Choroid plexus epithelial cell (primary cell): Measurements from ENCODE around the gene CREBZF.
A peak's percentile ranks its signal among the peaks of the same experiment; 100 is the strongest.

Experiments
- DNase-seq: peaks from one replicate; pipeline ENCODE4 v3.0.0-alpha.2; 2010; ENCODE audit warnings: low read depth
- H3K4me3 ChIP-seq: 2 replicates; pipeline ENCODE4 v1.5.1; 2011; ENCODE audit warnings: low read depth, mild to moderate bottlenecking, control low read depth, low read length, moderate library complexity
- TF ChIP-seq, protein P1 (sequence below): conservative IDR thresholded peaks from 2 replicates; pipeline ENCODE4 v1.5.1; 2011; ENCODE audit warnings: low read depth, mild to moderate bottlenecking, control low read depth, inconsistent platforms, low read length, moderate library complexity

CREBZF gene

DNA sequence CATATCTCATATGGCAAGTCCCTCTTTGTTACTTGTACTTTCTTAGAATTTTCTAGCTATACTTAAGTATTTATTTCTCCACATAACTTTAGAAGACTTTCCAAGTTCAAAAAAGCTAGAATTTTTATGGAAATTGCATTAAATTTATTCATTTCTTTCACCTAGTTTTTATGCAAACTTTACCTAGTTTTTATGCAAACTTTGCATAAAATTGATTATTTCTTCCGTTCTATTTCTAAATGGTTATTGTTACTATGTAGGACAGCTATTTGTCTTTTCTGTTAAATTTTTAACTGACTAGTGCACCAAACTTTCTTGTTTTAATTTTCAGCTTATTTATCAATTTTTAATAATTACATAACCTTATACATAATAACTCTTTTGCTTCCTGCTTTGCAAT lies 3.2 kb upstream of the CREBZF start:
- TF ChIP-seq, protein P1, sequence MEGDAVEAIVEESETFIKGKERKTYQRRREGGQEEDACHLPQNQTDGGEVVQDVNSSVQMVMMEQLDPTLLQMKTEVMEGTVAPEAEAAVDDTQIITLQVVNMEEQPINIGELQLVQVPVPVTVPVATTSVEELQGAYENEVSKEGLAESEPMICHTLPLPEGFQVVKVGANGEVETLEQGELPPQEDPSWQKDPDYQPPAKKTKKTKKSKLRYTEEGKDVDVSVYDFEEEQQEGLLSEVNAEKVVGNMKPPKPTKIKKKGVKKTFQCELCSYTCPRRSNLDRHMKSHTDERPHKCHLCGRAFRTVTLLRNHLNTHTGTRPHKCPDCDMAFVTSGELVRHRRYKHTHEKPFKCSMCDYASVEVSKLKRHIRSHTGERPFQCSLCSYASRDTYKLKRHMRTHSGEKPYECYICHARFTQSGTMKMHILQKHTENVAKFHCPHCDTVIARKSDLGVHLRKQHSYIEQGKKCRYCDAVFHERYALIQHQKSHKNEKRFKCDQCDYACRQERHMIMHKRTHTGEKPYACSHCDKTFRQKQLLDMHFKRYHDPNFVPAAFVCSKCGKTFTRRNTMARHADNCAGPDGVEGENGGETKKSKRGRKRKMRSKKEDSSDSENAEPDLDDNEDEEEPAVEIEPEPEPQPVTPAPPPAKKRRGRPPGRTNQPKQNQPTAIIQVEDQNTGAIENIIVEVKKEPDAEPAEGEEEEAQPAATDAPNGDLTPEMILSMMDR, result no peak
- H3K4me3 ChIP-seq, result no peak overlapping the region
- no peak for DNase-seq

DNA sequence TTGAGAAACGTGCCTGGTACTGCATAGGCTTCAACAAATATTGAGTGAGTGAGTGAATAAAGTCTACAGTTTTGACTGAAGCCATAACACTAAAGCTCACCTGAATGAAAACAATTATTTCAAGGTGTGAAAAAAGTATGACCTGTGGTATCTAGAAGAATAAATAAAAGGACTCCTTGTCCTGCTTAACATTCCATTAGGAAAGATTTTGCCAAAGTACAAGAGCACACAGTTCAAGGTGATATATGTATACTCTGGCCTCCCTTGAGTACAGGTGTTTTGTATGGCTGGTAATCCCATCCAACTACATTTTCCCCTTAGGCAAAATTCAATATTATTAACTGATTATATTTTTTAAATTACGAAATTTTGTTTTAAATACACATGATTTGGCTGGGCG lies 1.8 kb upstream of the CREBZF start:
- no peak overlapping the region for H3K4me3 ChIP-seq
- DNase-seq, result no peak
- TF ChIP-seq, protein P1, result no peak

DNA sequence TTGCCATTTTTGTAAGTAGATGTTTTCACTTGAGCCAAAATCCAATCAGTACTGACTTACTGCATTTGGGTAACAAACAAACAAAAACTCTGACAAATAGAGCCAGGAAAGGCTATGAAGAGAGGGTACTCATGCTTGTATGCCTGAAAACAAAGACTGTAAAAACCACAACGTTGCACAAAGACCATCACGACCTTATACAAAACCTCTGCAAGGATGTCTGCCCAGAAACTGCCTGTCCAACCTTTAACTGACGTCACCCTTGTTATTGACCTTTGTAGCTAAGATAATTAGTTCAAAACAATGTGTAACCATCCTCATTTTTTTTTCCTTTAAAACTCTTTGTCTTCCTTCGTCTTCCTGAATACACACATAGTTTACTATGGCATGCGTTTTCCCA lies 804 bp upstream of the CREBZF start:
- no peak overlapping the region for H3K4me3 ChIP-seq
- TF ChIP-seq, protein P1, result no peak
- no peak for DNase-seq

DNA sequence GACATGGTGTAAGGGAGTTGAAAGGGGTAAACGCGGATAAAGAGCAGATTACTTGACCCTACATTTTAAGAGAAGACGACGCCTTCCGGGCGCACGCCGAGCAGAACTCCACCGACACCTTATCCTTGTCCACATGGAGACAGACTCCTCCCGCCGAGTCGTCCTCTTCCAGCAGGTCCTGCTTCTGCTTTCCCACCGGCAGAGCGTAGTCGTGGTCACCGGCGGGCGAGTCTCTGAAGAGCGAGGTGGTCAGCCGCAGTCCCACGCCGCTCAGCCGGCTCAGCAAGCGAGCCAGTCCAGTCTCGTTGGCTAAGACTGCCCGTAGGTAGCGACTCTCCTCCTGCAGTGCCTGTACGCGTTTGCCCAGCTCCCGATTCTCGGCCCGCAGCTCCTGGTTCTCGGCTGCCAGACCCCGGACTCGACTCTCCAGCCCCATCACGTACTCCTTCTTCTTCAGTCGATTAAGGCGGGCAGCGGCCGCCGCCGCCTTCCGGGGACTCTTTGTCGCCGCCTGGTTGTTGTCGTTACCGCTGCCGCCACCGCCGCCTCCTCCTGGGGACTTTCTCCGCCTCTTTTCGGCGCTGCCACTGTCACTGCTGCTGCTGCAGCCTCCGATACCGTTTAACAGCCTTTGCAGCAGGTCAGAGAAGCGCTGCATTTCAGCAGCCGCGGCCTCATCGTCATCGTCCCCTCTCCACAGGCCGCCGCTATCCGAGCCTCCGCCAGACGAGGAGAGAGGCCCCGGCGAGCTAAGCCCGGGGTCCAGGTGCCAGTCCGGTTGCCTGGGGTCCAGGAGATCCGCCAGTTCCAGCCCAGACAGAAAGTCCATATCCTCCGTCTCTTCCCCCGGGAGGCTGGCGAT lies 945 bp downstream of the CREBZF start:
- peak; percentile 47 for DNase-seq
- TF ChIP-seq, protein P1, result peak; percentile 42
- peak overlapping the region; percentile 85 for H3K4me3 ChIP-seq

DNA sequence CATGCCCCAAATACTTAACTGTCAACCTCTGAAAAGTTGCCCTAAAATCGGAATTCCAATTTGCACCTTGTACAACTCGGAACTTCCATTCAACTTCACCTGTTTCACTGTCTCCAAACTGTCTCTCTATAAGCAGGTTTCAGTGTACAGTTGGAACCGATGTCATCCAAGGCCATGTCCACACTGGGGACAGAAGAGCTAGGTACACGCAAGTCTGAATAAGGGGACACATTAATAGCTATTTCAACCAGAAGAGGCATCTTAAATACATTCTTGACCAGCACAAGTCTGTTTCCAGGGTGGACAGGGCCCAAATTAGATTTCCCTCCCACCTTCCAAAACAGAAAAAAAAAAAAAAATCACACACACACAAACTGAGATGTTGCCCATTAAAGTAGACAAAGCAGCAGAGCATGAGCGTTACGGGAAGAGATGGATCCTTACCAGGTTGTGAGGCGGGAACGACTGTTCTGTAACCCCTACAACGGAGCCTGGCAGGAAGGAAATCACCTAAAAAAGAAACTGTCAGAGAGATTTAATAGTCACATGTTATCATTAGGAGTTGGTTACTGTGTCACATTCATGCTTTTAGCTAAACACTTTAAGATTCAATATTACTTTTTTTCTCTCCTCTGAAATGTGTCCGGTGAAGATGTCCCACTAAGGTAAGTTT lies 1.7 kb downstream of the CREBZF start:
- no peak for DNase-seq
- TF ChIP-seq, protein P1, result no peak
- peak overlapping the region; percentile 85 for H3K4me3 ChIP-seq

DNA sequence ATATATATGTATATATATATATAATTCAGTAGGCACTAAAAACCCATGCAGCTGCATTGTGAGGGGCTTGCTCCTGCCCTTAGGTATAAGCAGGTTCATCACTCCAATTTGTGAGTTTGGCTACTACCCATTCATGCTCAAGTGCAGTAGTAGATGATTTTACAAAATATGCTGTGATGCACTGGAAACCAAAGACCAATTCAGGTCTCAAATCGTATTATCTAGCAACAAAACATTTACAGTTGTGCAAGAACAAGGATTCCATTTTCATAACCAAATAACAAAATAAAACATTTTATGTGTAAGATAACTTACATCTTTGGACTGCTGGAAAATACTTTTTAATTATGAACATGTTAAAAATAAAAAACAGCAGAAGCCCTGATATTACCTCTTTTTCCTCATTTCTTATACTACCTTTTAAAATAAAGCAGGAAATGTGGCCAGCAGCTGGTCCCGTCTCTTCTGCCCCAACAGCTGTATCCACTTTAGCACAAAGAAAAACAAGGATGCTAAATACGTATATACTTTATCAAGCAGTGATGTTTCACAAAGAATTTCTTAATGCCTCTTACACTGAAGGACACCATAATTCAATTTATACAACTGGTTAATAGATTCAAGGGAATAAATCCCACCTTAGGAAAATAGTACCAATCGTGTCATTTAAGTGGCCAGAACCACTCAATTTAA lies 2.8 kb downstream of the CREBZF start:
- TF ChIP-seq, protein P1, result no peak
- DNase-seq, result no peak

More for the DNA sequence above, 2.8 kb downstream of the CREBZF start:
- H3K4me3 ChIP-seq, result peak overlapping the region; percentile 85
